ENCODE results near the gene SOX6.
"Not testable (repeated sequence)": the region's sequence is repeated elsewhere in the genome, so short reads cannot be mapped to it uniquely, and the experiment has no call there.

SOX6 gene

DNA sequence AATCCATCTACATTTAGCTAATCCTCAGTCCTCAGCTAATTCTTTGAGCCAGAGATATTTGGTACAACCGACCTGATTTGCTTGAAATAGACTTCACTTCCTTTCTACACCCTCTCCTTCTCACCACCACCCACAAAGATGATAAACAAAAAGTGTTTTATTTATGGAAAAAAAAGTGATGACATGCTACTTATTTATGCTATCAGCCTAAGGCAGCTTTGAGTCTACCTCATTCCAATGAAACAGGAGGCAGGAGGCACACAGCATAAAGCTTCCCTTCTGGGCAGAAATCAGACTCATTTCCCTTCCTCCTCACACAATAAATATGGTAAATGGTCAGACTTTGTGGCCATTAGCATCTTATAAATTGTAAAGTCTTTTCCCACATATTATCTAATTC is 325.7 kb downstream of the SOX6 start:
- TF ChIP-seq, protein P1, sequence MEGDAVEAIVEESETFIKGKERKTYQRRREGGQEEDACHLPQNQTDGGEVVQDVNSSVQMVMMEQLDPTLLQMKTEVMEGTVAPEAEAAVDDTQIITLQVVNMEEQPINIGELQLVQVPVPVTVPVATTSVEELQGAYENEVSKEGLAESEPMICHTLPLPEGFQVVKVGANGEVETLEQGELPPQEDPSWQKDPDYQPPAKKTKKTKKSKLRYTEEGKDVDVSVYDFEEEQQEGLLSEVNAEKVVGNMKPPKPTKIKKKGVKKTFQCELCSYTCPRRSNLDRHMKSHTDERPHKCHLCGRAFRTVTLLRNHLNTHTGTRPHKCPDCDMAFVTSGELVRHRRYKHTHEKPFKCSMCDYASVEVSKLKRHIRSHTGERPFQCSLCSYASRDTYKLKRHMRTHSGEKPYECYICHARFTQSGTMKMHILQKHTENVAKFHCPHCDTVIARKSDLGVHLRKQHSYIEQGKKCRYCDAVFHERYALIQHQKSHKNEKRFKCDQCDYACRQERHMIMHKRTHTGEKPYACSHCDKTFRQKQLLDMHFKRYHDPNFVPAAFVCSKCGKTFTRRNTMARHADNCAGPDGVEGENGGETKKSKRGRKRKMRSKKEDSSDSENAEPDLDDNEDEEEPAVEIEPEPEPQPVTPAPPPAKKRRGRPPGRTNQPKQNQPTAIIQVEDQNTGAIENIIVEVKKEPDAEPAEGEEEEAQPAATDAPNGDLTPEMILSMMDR (conservative IDR thresholded peaks at IDR 0.05; ENCODE audit: low read length): no peak
- DNase-seq (ENCODE audit: low read depth): no peak
- H3K4me3 ChIP-seq (ENCODE audit: low read length): no peak overlapping the region

DNA sequence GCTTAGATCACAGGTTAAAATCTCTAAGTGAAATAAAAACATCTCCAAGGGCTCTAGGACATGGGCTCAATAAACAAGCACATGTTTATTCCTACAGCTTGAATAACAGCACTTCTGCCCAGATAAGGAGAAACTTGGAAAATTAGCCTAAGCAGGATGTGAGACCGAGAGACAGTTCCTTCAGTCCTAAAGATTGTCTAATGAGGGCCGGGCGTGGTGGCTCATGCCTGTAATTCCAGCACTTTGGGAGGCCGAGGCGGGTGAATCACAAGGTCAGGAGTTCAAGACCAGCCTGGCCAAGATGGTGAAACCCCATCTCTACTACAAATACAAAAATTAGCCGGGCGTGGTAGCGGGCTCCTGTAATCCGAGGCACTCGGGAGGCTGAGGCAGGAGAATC is 327.2 kb downstream of the SOX6 start:
- not testable (repeated sequence) for DNase-seq (ENCODE audit: low read depth); H3K4me3 ChIP-seq (ENCODE audit: low read length)

DNA sequence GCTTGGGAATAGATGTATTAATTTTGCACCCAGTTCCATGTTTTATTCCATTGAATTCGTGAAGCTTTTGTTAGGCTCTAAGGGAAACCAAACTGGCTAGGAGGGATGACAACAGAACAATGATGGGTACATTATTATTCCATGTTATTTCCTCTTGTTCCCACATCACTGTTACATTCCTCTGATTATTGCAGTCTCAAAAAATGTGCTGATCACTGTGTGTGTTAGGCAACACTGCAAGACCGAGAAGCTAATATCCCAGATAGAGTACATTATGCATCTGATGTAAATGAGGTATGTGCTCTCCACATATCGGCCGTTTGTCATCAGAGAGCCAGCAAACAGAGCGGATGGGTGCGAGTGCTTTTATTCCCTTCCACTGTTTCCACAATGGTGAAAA is 327.9 kb downstream of the SOX6 start:
- TF ChIP-seq, protein P1 (conservative IDR thresholded peaks at IDR 0.05; ENCODE audit: low read length): no peak
- peak; percentile 9 for DNase-seq (ENCODE audit: low read depth)
- H3K4me3 ChIP-seq (ENCODE audit: low read length): no peak overlapping the region

DNA sequence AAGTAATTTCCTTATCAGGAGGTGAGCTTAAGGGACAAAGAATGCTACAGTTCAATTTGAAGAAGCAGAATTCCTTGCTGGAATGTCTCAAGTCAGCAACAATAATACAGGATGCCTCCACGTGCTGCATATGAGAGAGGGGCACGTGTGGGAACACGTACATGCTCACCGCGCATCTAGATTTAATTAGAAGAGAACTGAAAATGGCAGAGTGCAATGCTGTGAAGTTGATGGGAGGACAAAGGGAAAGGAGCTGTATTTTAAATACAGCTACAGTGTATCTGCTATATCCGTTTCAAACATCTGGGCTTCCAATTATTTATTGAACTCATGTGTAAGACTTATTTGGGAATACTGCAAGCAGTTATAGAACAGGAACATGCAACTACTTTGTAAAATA is 328.7 kb downstream of the SOX6 start:
- H3K4me3 ChIP-seq (ENCODE audit: low read length): no peak overlapping the region
- TF ChIP-seq, protein P1 (conservative IDR thresholded peaks at IDR 0.05; ENCODE audit: low read length): no peak
- DNase-seq (ENCODE audit: low read depth): no peak

DNA sequence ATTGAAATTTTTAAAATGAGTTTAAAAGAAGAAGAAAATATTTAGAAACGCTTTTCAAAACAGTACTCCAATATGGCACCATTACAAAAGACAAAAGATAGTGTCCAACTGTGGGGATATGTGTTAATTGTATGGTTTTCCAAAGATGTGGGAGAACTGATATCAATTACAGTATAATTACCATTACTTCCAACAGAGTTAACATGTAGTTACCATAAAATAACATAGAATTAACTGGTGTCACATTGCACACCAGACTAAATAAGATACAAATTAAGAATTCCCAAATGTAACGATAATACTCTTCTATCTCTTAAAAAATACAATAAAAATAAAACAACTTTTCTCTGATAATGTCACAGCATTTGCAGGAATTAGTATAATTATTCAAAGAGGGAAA is 329.5 kb downstream of the SOX6 start:
- DNase-seq (ENCODE audit: low read depth): no peak
- TF ChIP-seq, protein P1 (conservative IDR thresholded peaks at IDR 0.05; ENCODE audit: low read length): no peak
- H3K4me3 ChIP-seq (ENCODE audit: low read length): no peak overlapping the region

DNA sequence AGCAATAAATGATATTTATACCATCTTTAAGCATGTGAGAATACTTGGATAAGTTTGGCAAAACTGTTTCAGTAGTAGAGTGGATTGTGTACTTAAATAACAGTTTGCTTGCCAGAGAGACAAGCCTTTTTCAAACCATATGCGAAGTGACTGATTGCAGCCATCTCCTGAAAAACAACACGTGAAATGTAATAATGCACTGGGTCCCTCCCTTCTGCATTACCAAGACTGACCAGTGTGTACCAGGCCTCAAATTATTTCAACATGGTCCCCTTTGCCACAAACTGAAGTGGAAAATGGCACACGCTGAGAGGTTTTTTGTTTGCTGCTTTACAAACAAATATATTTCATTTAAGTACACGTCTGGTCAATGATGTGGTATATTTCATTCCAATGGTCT is 337.4 kb downstream of the SOX6 start:
- H3K4me3 ChIP-seq (ENCODE audit: low read length): no peak overlapping the region
- no peak for DNase-seq (ENCODE audit: low read depth)
- TF ChIP-seq, protein P1 (conservative IDR thresholded peaks at IDR 0.05; ENCODE audit: low read length): no peak

DNA sequence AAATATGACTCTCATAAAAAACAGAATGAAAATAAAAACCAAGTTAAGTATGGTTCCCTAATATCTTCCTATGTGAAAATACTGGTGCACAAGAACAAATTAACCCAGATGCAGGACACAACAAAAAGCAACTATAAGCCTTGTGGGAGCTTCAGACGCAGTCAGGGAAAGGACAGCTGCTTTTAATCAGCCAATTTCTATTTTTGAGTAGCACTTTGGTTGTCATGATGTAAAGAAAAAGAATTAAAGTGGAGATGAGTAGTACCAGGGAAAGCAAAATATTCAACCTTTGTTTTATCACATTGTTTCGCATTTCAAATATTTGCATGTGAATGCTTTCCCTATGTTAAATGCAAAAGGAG is 339.9 kb downstream of the SOX6 start:
- no peak overlapping the region for H3K4me3 ChIP-seq (ENCODE audit: low read length)
- no peak for DNase-seq (ENCODE audit: low read depth)
- TF ChIP-seq, protein P1 (conservative IDR thresholded peaks at IDR 0.05; ENCODE audit: low read length): no peak
